ENCODE results near the gene GCLM. TPM values are rescaled to one million over a fixed set of nuclear protein-coding genes. Genes with fewer than 3 reads are reported as not detected.

GCLM gene
- total RNA-seq, 1 experiment from 2014 or later: 14.1 TPM

DNA sequence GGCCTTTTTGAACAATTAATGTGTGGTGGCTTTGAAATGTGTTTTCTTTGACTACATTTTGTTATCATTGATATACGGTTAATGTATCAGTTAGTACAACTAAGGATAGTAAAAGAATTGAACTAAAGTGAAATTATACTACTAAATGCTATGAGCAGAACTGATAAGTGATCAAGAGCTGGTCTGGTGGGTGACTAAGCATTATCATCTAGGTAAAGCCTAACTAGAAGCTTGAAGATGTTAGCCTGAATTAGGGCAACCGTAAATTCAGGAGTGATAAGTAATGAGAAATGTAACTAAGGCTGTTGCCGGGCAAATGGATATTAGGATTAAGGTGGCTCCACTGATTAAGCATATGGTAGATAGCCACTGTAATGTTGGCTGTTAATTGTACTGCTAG is 16.0 kb upstream of the GCLM start:
- no peak for DNase-seq (ENCODE audit: low spot score)
- no peak overlapping the region for H3K27ac Mint-ChIP-seq
- H3K4me1 Mint-ChIP-seq: peaks cover 4% of the 10 kb centered on the region
- no peaks in the 10 kb centered on the region; the same call in none of the 2 replicates for H3K27me3 Mint-ChIP-seq (ENCODE audit: low read depth)
- ATAC-seq: no peak
- H3K36me3 Mint-ChIP-seq: no peaks in the 10 kb centered on the region
- ChIA-PET POLR2A (no interaction called here), CTCF (interaction anchor here (3.3 kb wide), 1 partner anchor 15 kb away, joined by 12 read pairs; the partner anchor contains the start of gene GCLM)
- TF ChIP-seq KAT7 (CRISPR knock-in tag; IDR thresholded peaks at IDR 0.05; ENCODE audit: borderline replicate concordance): no peak
- TF ChIP-seq SMAD4 (CRISPR knock-in tag; IDR thresholded peaks at IDR 0.05): no peak
- TF ChIP-seq, protein P1, sequence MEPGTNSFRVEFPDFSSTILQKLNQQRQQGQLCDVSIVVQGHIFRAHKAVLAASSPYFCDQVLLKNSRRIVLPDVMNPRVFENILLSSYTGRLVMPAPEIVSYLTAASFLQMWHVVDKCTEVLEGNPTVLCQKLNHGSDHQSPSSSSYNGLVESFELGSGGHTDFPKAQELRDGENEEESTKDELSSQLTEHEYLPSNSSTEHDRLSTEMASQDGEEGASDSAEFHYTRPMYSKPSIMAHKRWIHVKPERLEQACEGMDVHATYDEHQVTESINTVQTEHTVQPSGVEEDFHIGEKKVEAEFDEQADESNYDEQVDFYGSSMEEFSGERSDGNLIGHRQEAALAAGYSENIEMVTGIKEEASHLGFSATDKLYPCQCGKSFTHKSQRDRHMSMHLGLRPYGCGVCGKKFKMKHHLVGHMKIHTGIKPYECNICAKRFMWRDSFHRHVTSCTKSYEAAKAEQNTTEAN (CRISPR knock-in tag; IDR thresholded peaks at IDR 0.05): no peak
- no peak for TF ChIP-seq CREM (CRISPR knock-in tag; IDR thresholded peaks at IDR 0.05)
- no peak for TF ChIP-seq NR3C1 (CRISPR knock-in tag; conservative IDR thresholded peaks at IDR 0.05; ENCODE audit: low read depth)
- no peak for TF ChIP-seq ZBTB21 (CRISPR knock-in tag; IDR thresholded peaks at IDR 0.05; ENCODE audit: borderline replicate concordance)
- TF ChIP-seq, protein P2, sequence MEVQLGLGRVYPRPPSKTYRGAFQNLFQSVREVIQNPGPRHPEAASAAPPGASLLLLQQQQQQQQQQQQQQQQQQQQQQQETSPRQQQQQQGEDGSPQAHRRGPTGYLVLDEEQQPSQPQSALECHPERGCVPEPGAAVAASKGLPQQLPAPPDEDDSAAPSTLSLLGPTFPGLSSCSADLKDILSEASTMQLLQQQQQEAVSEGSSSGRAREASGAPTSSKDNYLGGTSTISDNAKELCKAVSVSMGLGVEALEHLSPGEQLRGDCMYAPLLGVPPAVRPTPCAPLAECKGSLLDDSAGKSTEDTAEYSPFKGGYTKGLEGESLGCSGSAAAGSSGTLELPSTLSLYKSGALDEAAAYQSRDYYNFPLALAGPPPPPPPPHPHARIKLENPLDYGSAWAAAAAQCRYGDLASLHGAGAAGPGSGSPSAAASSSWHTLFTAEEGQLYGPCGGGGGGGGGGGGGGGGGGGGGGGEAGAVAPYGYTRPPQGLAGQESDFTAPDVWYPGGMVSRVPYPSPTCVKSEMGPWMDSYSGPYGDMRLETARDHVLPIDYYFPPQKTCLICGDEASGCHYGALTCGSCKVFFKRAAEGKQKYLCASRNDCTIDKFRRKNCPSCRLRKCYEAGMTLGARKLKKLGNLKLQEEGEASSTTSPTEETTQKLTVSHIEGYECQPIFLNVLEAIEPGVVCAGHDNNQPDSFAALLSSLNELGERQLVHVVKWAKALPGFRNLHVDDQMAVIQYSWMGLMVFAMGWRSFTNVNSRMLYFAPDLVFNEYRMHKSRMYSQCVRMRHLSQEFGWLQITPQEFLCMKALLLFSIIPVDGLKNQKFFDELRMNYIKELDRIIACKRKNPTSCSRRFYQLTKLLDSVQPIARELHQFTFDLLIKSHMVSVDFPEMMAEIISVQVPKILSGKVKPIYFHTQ (CRISPR knock-in tag; IDR thresholded peaks at IDR 0.05): no peak
- TF ChIP-seq, protein P3, sequence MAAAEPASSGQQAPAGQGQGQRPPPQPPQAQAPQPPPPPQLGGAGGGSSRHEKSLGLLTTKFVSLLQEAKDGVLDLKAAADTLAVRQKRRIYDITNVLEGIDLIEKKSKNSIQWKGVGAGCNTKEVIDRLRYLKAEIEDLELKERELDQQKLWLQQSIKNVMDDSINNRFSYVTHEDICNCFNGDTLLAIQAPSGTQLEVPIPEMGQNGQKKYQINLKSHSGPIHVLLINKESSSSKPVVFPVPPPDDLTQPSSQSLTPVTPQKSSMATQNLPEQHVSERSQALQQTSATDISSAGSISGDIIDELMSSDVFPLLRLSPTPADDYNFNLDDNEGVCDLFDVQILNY (CRISPR knock-in tag; IDR thresholded peaks at IDR 0.05): no peak
- no peak for TF ChIP-seq ZNF671 (CRISPR knock-in tag; IDR thresholded peaks at IDR 0.05)
- TF ChIP-seq ZNF416 (CRISPR knock-in tag; IDR thresholded peaks at IDR 0.05): no peak
- no peak for TF ChIP-seq ZNF317 (CRISPR knock-in tag; IDR thresholded peaks at IDR 0.05; ENCODE audit: borderline replicate concordance, low read depth)
- TF ChIP-seq IRF2 (CRISPR knock-in tag; IDR thresholded peaks at IDR 0.05; ENCODE audit: borderline replicate concordance, low read depth): no peak
- TF ChIP-seq, protein P4, sequence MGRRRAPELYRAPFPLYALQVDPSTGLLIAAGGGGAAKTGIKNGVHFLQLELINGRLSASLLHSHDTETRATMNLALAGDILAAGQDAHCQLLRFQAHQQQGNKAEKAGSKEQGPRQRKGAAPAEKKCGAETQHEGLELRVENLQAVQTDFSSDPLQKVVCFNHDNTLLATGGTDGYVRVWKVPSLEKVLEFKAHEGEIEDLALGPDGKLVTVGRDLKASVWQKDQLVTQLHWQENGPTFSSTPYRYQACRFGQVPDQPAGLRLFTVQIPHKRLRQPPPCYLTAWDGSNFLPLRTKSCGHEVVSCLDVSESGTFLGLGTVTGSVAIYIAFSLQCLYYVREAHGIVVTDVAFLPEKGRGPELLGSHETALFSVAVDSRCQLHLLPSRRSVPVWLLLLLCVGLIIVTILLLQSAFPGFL (CRISPR knock-in tag; IDR thresholded peaks at IDR 0.05; ENCODE audit: borderline replicate concordance): no peak
- TF ChIP-seq OVOL2 (CRISPR knock-in tag; IDR thresholded peaks at IDR 0.05; ENCODE audit: borderline replicate concordance): no peak
- no peaks in the 10 kb centered on the region for H3K9me3 Mint-ChIP-seq
- H3K4me3 Mint-ChIP-seq: no peak overlapping the region

DNA sequence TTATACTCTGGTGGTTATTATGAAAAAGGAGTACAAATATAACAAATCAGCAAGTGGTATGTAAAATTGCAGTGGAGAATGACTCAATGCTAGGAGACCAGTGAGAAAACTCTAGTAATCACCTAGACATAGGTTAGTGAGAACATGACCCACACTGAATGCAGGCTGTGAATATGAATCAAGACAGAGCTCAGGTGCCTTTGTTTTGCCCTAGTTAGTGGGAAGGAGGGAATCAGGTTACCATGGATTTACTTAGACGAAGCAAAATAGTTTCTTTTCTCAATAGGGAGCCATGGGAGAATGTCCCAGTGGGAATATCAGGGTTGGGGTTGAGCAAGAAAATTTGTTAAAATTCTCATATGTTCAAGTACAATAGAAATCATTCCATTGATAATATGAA is 10.6 kb upstream of the GCLM start:
- Mint-ChIP-seq H3K27ac (peak overlapping the region; percentile 91), H3K9me3 (peaks cover 26% of the 10 kb centered on the region), H3K27me3 (ENCODE audit: low read depth) (no peaks in the 10 kb centered on the region), H3K4me1 (peaks cover 16% of the 10 kb centered on the region), H3K36me3 (peaks cover 11% of the 10 kb centered on the region), H3K4me3 (no peak overlapping the region)
- ATAC-seq (peak; percentile 94), DNase-seq (ENCODE audit: low spot score) (no peak)
- CTCF ChIA-PET: interaction anchor here (1.0 to 1.4 kb wide), 4 partner anchors 10 to 120 kb away, joined by 4 to 10 read pairs (median 6); partner anchors contain the start of gene GCLM
- POLR2A ChIA-PET: no interaction called here
- TF ChIP-seq TP53 (CRISPR knock-in tag; IDR thresholded peaks at IDR 0.05) (no peak), RELA (CRISPR knock-in tag; IDR thresholded peaks at IDR 0.05; ENCODE audit: borderline replicate concordance) (no peak), TCF7 (CRISPR knock-in tag; IDR thresholded peaks at IDR 0.05; ENCODE audit: low read depth) (no peak), RORB (CRISPR knock-in tag; IDR thresholded peaks at IDR 0.05) (no peak), OVOL2 (CRISPR knock-in tag; IDR thresholded peaks at IDR 0.05; ENCODE audit: borderline replicate concordance) (no peak), IRF2 (CRISPR knock-in tag; IDR thresholded peaks at IDR 0.05; ENCODE audit: borderline replicate concordance, low read depth) (no peak)
- TF ChIP-seq, protein P5, sequence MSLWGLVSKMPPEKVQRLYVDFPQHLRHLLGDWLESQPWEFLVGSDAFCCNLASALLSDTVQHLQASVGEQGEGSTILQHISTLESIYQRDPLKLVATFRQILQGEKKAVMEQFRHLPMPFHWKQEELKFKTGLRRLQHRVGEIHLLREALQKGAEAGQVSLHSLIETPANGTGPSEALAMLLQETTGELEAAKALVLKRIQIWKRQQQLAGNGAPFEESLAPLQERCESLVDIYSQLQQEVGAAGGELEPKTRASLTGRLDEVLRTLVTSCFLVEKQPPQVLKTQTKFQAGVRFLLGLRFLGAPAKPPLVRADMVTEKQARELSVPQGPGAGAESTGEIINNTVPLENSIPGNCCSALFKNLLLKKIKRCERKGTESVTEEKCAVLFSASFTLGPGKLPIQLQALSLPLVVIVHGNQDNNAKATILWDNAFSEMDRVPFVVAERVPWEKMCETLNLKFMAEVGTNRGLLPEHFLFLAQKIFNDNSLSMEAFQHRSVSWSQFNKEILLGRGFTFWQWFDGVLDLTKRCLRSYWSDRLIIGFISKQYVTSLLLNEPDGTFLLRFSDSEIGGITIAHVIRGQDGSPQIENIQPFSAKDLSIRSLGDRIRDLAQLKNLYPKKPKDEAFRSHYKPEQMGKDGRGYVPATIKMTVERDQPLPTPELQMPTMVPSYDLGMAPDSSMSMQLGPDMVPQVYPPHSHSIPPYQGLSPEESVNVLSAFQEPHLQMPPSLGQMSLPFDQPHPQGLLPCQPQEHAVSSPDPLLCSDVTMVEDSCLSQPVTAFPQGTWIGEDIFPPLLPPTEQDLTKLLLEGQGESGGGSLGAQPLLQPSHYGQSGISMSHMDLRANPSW (CRISPR knock-in tag; conservative IDR thresholded peaks at IDR 0.05; ENCODE audit: low read depth): no peak
- TF ChIP-seq, protein P6, sequence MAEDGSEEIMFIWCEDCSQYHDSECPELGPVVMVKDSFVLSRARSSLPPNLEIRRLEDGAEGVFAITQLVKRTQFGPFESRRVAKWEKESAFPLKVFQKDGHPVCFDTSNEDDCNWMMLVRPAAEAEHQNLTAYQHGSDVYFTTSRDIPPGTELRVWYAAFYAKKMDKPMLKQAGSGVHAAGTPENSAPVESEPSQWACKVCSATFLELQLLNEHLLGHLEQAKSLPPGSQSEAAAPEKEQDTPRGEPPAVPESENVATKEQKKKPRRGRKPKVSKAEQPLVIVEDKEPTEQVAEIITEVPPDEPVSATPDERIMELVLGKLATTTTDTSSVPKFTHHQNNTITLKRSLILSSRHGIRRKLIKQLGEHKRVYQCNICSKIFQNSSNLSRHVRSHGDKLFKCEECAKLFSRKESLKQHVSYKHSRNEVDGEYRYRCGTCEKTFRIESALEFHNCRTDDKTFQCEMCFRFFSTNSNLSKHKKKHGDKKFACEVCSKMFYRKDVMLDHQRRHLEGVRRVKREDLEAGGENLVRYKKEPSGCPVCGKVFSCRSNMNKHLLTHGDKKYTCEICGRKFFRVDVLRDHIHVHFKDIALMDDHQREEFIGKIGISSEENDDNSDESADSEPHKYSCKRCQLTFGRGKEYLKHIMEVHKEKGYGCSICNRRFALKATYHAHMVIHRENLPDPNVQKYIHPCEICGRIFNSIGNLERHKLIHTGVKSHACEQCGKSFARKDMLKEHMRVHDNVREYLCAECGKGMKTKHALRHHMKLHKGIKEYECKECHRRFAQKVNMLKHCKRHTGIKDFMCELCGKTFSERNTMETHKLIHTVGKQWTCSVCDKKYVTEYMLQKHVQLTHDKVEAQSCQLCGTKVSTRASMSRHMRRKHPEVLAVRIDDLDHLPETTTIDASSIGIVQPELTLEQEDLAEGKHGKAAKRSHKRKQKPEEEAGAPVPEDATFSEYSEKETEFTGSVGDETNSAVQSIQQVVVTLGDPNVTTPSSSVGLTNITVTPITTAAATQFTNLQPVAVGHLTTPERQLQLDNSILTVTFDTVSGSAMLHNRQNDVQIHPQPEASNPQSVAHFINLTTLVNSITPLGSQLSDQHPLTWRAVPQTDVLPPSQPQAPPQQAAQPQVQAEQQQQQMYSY (CRISPR knock-in tag; IDR thresholded peaks at IDR 0.05): no peak
- TF ChIP-seq, protein P7, sequence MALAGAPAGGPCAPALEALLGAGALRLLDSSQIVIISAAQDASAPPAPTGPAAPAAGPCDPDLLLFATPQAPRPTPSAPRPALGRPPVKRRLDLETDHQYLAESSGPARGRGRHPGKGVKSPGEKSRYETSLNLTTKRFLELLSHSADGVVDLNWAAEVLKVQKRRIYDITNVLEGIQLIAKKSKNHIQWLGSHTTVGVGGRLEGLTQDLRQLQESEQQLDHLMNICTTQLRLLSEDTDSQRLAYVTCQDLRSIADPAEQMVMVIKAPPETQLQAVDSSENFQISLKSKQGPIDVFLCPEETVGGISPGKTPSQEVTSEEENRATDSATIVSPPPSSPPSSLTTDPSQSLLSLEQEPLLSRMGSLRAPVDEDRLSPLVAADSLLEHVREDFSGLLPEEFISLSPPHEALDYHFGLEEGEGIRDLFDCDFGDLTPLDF (CRISPR knock-in tag; IDR thresholded peaks at IDR 0.05): no peak
